Embryonic facial prominence (tissue), 1 donor: ENCODE data around the gene EPHB2.

Experiments
- DNase-seq: peaks from one replicate; pipeline ENCODE4 v3.0.0-alpha.2; 2016; ENCODE audit errors: extremely low spot score

The EPHB2 gene

DNA sequence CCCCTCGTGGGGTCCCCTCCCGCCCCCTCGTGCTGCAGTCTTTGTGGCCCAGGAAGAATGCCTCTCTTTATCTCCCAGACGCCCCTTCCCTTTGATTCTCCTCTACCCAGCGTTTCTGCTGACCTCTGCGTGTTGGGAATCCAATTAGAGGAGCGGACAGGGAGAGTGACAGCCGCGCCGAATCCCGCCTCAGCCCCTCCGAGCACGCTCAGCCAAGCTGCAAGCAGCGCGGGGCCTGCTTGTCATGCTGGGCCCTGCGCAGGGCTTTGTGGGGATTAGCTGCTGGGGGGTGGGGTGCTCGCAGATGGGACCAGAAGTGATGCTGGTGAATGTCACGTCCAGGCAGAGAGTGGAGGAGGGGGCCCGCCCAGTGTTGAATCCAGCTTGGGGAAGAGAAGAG is 91.1 kb downstream of the EPHB2 start:
- no peak for DNase-seq

DNA sequence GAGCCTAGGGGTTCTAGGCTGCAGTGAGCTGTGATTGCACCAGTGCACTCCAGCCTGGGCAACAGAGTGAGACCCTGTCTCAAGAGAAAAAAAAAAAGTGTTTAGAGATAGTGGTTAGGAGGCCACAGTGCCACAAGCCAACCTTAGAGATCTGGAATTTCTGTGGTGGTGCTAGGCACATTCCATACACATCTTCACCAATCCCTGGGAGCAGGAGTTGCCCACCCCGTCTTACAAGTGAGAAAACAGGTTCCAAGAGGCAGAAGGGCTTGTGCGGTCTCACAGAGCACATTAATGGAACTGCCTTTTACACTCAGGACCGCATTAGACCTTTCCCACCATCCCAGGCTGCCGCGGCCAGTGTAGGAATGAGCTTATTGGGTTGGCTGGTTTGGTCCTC is 93.2 kb downstream of the EPHB2 start:
- DNase-seq = no peak

DNA sequence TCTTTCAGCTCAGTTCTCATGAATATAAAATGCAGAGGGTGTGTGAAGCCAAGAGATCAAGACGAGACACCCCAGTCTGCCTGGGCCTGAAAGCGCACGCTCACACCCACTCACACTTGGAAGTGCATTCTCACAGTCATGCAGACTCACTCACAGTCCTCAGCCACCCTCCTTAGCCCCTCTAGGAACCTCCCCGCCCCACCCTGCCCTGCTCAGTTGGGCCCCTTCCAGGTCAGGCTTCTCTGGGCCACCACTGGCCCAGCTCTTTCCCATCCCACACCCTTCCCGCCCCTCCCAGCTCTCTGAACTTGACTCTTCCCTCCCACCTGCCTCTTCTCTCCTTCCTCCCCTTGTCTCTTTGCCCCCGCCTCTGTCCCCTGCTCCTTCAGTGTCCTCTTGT is 93.8 kb downstream of the EPHB2 start:
- no peak for DNase-seq

DNA sequence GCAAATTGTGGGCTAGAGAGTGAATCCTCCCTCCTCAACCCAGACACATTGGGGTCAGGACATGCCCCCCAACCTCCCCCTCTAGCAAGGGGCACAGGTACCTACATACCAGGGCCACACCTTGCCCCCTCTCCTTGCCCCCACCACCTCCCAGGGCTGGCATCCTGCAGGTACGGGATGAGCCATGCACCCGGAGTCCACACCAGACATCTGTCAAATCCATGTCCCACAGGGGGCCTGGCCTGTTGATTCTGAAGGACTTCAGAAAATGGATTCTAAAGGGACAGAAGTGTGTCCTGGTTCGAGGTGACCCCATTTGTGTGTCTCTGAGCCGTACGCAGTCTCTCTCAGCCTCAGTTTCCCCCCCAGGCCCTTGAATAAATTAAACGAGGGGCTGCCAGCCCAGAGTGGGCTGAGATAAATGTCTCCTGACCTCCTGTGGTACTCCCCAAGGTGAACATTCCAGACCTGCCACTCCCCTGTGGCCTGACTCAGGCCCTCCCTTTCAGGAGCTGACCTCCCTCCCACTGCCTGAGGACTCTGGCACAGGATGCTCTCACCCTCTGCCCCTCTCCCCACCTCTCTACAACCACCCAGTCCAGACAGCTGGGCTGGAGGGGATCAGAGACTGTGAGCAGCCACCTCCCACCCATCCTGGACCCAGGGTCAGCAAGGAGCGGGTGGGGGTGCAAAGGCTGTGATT is 94.5 kb downstream of the EPHB2 start:
- DNase-seq = no peak

DNA sequence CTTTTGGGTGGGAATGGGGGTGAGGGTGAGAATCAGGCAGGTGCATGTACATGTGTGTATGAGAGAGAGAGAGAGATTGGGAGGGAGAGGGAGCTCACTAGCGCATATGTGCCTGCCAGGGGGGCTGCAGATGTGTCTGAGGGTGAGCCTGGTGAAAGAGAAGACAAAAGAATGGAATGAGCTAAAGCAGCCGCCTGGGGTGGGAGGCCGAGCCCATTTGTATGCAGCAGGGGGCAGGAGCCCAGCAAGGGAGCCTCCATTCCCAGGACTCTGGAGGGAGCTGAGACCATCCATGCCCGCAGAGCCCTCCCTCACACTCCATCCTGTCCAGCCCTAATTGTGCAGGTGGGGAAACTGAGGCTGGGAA is 95.0 kb downstream of the EPHB2 start:
- DNase-seq = no peak

DNA sequence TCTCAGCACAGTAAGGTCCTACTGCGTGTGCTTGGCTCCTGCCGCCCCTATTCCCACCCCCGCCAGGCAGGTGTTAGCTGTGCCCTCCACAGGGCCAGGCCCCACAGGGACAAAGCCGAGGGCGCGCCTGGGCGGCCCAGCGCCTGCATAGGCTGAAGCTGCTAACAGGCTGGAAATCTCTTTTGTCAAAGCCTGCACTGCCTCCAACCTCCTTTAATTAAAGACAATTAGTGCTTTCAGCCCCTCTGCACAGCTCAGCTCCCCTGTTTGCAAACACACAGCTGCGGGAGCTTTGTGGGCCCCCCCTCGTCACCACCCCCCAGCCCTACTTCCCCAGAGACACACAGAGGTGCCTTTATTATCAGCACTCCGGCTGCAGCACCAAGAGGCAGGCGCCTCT is 95.9 kb downstream of the EPHB2 start:
- DNase-seq = no peak

DNA sequence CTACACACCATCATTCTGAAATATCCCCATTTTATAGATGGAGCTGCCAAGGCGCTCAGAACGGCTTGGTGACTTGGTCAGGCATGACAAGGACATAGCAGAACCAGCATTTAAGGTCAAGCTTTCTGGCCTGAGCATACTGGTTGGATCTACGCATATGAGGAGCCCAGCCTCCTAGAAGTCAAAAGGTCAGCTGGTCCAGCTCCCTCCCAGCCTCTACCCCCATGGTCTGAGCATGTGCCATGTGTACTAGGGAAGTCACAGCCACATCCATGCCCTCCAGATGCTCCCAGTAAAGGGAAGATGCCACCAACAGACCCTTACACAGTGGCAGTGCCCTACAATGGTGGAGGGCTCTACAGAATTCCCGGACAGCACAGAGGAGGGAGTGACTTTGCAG is 96.7 kb downstream of the EPHB2 start:
- no peak for DNase-seq

DNA sequence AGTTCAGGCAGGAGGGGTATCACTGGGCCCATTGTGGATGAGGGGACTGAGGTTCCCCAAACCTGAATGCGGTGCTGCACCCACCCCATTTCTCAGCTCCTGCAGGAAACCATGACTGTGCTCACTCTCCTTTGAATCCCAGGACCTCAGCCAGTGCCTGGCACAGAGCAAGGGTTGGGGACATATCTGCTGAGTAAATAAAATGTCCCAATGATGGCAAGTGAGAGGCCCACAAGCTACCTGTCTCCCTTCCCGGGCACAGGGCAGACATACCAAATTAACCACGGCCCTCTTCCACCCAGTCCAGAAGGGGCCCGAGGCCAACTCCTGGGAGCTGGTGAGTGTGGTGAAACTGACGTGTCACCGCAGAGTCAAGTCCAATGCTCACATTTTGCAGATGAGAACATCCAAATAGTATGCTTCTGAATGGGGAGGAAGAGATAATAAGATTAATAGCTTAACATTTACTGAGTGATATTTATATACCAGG is 97.6 kb downstream of the EPHB2 start:
- DNase-seq = no peak

DNA sequence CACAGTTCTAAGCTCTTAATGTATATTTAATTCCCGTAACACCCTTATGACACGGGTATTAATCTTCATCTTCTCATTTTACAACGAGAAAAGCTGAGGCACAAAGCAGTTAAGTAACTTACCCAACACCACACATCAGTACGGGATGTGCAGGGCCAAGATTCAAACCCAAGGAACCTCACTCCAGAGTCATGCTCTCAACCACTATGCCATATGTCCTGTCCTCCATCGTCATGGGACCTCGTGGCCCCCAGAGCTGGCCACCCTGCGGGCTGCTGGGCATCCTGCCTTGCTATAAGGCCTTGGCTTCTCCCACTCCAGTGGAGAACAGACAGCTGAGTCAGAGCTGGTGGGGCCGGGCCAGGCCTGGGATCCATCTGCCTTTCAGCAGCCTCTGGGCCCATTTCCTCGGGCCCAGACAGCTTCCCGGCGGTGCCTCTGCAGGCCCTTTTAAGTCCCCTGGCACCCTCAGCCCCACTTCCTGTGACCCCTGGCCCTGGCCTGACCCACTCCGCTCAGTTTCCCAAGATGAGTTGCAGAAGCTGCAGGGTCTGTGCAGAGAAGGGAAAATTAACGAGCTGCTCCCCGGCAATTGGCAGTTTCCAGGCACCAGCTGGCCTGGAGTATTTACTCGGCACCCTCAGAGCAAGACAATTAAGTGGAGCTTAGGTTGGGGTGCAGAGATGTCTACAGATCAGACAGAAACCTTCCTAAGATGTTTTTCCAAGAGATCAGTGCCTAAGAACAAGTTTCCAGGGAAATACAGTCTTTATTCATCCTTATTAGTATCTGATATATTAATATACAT is 98.2 kb downstream of the EPHB2 start:
- no peak for DNase-seq

DNA sequence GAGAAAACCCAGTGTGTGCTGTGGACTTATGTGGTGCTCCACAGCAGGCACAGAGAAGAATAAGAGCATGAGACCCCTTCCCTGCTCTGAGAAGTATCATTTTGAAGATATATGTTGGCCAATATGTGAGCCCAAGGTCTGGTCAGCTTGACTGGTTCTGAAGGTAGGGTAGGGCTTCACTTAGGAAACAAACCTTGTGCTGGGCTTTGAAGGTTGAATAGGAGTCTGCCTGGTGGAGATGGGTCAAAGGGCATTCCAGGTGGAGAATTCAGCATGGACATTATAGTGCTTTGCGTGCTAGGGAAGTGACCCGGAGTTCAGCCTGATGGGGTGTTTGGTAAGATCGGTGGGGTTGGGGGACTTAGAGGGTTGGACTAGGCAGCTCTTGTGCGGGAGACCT is 99.1 kb downstream of the EPHB2 start:
- no peak for DNase-seq

DNA sequence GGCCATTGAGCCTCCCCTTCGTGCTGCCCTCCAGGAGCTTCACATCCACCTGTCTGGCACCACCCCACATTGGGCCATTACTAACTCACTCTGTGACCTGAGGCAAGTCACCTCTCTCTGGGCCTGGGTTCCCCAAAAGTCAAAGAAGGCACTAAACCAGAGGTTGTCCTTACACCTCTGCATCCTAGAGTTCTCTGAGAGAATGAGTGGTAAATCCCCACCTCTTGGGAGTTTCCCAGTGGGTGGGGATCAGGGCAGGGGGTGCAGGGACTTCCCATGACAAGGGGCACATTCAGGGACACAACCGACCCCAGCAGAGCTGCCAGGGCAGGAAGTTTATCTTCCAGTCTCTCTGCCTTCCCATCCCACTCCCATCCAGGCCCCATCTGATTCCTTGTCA is 99.7 kb downstream of the EPHB2 start:
- DNase-seq = no peak

DNA sequence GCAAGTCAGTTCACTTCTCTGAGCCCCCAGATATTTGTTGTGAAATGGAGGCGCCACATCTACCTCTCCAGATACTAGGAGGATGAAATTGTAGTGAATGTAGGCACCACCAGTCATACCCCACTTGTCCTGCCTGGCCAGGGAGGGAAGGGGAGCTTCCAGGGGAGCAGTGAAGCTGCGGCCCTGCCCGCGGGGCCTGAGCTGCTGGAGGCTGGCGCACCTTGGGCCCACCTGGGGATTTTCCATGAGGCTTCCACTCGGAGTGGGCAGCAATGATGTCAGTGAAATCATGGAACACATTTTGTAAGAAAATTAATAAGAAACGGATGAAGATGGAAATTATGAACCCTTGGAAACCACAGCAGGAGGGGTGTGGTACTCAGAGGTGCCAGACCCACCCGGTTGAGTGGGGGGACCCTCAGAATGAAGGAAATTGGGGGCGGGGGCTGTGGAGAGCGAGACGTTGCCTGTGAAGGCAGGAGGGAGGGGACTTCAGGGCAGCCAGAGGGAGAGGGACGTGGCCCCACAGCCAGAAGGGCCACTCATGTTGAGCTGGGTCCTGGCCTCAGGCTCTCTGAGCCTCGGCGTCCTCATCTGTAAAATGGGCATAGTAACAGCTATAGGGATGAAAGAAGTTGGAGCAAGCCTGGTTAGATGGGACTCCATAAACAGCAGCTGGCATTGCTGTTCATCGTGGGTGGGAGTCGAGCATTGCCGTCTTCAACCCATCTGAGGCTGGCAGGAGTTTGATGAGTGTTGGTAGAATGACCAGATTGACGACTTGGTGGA is 101.6 kb downstream of the EPHB2 start:
- DNase-seq = no peak

DNA sequence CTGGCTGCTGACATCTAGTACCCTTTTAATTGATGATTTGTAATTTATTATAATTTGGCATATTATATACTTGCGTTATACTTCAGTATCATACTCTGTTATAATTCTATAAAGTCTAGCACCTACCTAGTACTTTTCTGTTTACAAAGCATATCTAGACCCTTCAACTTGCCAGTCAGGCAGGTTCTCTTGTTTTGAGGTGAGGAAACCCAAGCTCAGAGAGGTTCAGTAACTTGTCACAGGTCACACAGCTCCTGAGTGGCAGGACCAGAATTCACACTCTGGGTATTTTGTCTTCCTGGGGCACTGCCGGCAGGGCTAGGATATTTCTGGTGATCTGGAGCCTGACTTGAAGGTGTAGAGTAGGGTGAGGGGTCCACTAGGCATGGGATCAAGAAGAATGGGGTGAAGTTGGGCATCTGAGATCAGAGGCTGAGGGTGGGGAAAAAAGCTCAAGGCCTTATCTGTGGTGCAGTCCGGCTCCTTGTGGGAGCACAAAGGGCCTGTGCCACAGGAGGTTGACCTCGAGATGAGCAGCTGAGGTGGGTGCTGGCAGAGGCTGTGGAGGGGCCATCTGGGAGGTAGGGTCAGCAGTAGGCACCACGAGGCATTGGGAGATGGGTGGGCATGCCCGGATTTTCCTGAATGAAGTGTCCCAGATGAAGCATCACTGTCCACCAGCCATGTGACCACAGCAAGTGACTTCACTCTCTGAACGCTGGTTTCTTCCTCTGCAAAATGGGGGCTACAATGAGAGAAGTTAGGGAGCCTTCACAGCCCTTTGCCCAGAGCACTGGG is 102.6 kb downstream of the EPHB2 start:
- DNase-seq = no peak

DNA sequence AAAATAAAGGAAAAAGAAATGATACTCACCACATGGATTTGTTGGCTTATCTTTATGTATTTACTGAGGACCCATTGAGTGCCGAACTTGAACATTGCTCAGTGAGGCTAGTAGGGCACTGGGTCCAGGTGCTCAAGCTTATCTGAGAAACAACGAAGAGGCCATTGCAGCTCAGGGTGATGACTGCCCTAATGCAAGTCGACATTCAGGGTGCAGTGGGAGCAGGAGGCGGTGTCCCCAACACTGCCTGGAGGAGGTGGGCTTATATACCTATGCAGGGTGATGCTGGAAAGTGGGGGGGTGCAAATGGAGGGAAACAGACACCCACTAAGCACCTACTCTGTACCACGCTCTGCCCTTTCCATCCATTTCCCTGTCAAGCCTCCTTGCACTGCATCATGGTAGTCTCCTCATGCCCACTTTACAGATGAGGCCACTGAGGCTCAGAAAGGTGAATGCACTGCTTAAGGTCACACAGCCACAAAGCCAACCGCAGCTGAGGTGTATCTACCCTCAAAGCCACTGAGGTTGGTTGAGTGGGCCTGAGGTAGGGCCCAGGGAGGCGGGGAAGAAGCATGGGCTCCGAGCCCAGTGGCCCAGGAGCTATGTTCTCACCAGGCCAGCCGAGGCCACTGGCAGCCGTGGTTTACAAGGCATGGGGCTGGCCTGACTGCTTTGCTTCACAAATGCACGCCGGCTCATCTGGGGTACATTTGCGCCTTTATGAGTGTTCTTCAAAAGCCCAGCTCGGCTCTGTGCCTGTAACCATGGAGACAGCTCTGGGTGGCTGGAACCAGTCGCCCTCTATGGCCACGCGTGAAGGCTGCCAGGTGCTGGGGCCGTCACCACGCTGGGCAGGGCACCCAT is 103.8 kb downstream of the EPHB2 start:
- no peak for DNase-seq

DNA sequence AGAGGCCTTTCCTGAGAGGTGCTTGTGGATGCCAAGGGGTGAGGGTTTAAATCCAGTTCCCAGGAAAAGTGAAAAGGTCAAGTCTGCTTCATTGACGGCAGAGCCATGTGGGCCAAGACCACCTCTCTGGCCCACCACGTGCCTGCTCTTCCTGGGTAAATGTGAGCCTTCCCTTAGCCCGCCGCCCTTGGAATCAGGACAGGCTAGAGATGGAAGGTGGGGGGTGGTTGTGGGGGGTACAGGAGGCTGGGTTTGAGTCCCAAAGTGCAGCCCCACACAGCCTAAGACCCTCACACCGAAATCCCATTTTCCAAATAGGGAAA is 104.4 kb downstream of the EPHB2 start:
- no peak for DNase-seq

DNA sequence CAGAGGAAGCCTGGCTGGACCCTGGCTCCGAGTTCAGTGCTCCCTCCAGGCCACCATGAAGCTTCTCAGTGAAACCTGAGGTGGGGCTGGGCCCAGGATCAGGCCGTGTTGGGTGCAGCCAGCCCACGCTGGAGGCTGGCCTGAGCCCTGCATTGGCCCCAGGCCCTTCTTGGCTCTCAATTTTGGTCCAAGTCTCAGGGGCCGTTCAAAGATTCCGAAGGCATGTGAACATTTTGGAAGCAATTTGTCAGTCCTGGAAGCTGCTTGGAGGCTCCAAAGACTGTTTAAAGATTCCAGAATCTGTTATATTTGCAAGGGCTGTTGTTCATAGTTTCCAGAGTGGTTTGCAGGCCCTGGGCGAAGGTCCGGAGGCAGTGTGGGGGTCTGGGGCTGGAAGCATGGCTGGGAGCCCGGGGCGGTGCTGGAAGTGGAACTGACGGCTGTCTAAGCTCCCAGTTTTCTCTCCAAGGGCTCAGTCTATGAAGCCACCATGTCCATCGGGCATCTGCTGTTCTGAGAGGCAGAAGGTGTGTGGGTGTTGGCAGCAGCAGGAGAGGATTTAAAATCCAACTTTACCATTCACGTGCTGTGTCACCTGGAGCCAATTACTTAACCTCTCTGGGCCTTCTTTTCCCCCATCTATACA is 104.9 kb downstream of the EPHB2 start:
- no peak for DNase-seq

DNA sequence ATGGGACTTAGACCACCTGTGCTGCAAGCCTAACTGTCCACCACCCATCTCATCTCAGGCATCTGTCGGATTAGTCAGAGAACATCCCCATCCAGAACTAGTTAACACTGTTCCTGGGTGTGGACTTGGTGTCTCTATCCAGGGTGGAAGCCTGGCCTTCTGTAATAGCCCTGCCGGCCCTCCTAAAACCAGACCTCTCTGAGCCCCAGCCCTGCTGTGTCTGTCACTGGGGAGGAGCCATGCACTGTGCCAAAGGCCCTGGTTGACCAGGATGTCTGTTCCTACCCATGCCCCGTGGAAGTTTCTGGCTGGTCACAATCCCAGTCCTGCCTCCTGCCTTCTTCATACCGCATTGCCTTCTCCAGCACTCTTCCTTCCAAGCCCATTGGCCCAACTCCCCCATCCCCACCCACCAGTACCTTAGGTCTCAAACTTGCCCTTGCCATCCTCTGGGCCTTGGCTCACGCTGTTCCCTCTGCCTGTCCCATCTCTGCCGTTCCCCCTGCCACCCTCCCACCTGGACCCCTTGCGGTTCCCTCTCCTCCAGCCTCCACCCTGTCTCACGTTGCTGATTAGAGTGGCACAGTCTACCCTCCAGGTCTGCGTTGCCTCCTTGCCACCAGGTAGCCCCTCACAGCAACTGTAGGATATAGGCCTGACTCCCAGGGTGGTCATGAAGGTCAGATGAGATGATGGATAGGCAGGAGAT is 105.6 kb downstream of the EPHB2 start:
- DNase-seq = no peak

DNA sequence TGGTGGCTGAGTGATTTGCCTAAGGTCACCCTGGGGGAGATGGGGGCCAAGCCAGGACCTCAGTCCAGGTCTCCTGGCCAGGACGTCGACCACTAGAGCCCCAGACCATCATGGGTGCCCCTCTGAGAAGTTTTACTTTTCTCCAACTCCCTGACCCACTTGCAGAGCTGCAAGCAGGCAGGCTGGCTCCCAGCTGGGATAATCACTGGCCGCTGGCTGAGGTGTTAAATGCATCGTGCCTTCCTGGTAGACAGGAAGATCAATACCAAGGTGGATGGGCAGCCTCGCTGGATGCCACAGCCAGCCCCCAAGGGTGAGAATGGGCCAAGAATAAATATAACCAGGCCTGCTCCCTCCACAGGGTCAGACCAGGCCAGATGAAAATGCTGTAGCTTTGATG is 106.2 kb downstream of the EPHB2 start:
- no peak for DNase-seq

DNA sequence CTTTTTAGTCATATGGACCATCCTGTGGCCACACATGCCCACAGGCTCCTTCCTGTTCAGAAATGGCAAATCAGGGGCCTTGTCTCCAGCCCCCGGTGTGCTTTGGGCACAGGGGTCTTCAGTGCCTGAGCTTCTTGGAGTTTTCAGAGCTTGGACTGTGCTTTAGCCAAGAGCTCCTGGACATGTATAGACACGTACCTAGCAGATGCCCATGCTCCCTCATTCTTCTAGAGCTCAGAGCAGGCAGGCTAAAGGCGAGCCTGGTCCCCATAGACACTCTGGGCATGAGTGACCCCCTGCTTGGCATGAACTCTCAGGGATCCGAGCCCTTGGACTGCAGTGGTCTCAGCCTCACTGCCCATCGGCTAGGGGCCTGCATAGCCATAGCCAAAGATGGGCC is 106.8 kb downstream of the EPHB2 start:
- DNase-seq = no peak
